Retinal pigment epithelial cell (primary cell): ENCODE measurements around the gene P3R3URF.

ENCODE experiments used
- DNase-seq: peaks from one replicate; pipeline ENCODE4 v3.0.0-alpha.2; 2010; ENCODE audit warnings: low read depth
- H3K4me3 ChIP-seq: 2 replicates; pipeline ENCODE4 v1.5.1; 2011; ENCODE audit warnings: mild to moderate bottlenecking, low read length, control low read depth, moderate library complexity
- TF ChIP-seq, protein P1 (sequence below): conservative IDR thresholded peaks from 2 replicates; pipeline ENCODE4 v1.5.1; 2011; ENCODE audit warnings: low read depth, low read length, control low read depth, inconsistent platforms

The P3R3URF gene

GRCh38 chr1:46218443-46218842, 42.2 kb upstream of the P3R3URF start:
- TF ChIP-seq, protein P1, sequence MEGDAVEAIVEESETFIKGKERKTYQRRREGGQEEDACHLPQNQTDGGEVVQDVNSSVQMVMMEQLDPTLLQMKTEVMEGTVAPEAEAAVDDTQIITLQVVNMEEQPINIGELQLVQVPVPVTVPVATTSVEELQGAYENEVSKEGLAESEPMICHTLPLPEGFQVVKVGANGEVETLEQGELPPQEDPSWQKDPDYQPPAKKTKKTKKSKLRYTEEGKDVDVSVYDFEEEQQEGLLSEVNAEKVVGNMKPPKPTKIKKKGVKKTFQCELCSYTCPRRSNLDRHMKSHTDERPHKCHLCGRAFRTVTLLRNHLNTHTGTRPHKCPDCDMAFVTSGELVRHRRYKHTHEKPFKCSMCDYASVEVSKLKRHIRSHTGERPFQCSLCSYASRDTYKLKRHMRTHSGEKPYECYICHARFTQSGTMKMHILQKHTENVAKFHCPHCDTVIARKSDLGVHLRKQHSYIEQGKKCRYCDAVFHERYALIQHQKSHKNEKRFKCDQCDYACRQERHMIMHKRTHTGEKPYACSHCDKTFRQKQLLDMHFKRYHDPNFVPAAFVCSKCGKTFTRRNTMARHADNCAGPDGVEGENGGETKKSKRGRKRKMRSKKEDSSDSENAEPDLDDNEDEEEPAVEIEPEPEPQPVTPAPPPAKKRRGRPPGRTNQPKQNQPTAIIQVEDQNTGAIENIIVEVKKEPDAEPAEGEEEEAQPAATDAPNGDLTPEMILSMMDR: no peak
- no peak overlapping the region for H3K4me3 ChIP-seq
- no peak for DNase-seq

- TF ChIP-seq, protein P1: no peak
- no peak overlapping the region for H3K4me3 ChIP-seq
- no peak for DNase-seq
Measured at GRCh38 chr1:46215504-46215903, 39.2 kb upstream of the P3R3URF start.

DNA sequence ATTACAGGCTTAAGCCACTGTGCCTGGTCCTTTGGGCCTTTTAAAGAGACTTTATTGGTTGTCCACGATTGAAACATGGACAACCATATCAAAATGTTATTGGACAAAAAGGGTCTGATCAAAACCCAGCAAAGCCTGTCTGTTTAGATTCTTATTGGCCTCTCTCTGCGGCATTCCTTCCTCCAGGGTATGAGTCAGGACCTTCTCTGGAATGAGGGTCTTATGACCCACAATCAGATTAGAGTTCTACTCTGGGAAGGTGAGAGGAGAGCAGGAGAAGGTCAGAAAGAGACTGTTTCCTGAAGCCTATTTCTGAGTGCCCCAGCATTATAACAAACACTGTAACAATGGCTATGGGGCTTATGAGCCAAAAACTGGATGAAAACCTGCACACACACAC, 34.8 kb upstream of the P3R3URF start:
- TF ChIP-seq, protein P1: peak; percentile 35
- H3K4me3 ChIP-seq: no peak overlapping the region
- DNase-seq: peak; percentile 74

DNA sequence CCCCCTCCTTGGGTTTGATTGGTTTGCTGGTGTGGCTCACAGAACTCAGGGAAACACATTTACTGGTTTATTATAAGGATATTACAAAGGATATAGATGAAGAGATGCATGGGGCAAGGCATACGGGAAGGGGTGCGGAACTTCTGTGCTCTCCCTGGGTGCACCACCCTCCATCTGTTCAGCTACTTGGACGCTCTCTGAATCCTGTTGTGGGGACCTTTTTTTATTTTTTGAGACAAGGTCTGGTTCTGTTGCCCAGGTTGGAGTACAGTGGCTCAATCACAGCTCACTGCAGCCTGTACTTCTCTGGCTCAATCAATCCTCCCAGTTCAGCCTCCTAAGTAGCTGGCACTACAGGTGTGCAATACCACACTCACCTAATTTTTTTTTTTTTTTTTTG, 34.3 kb upstream of the P3R3URF start:
- TF ChIP-seq, protein P1: no peak
- no peak for DNase-seq

DNA sequence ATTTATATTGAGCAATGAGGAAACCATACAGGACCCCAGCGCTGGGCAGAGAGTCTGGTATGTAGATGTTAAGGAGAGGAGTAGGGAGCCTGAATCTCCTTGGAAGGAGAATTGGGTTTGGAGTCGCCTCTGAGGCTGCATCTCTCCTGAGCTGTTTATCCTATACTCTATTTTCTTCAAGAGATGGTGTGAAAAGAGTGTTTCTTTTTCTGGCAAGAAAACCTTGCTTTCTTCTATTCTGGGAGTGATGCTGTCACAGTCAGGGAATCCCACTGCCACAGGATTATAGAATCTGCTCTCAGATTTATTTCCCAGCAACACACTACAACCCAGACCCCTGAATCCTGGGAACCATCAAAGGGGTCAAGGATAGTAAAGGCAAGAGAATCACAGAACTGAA, 30.1 kb upstream of the P3R3URF start:
- no peak for DNase-seq
- TF ChIP-seq, protein P1: no peak
- H3K4me3 ChIP-seq: no peak overlapping the region

More for the DNA sequence above, 34.3 kb upstream of the P3R3URF start:
- H3K4me3 ChIP-seq: no peak overlapping the region

- no peak for DNase-seq
- no peak overlapping the region for H3K4me3 ChIP-seq
- TF ChIP-seq, protein P1: no peak
Measured at GRCh38 chr1:46205791-46206190, 29.5 kb upstream of the P3R3URF start.

DNA sequence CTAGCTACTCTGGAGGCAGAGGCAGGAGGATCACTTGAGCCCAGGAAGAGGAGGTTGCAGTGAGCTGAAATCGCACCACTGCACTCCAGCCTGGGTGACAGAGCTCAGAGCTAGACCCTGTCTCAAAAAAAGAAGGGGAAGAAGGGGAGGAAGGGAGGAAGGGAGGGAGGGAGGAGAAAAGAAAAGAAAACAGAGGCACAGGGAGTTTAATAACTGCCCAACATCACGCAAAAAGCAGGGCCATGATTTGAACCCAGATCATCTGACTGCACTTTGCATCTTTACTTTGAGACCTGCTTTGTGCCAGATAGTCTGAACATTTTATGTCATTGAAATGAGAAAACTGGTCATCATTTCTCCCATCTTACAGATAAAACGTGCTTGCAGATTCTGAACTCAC, 28.9 kb upstream of the P3R3URF start:
- H3K4me3 ChIP-seq: no peak overlapping the region
- DNase-seq: no peak
- TF ChIP-seq, protein P1: no peak
